GM12875 (cell line): Measurements from ENCODE around the gene CEACAM16.
"Not testable (repeated sequence)": the region's sequence is repeated elsewhere in the genome, so short reads cannot be mapped to it uniquely, and the experiment has no call there.

ENCODE experiments used
- H3K4me3 ChIP-seq: one replicate; pipeline ENCODE4 v1.5.1; 2011; ENCODE audit warnings: low read depth, low read length, control low read depth
- CTCF ChIP-seq: IDR thresholded peaks from 2 replicates; pipeline ENCODE4 v1.5.1; 2011; ENCODE audit warnings: low read depth, mild to moderate bottlenecking, control low read depth, inconsistent platforms, low read length, moderate library complexity, borderline replicate concordance; ENCODE audit not compliant: insufficient read depth

Gene CEACAM16

DNA sequence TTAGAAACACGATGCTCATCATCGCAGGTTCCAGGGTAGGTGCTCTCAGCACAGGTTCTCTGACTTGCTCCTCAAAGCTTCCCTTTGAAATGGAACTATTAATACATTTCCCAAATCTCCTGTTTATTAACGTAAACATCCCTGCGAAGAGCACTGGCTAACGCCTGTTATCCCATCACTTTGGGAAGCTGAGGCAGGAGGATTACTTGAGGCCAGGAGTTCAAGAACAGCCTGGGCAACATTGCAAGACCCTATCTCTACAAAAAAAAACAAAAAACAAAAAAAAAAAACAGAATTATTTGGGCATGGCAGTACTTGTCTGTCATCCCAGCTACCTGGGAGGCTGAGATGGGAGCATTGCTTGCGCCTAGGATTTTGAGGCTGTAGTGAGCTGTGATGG is 18.7 kb downstream of the CEACAM16 start:
- TF ChIP-seq CTCF = no peak
- no peak overlapping the region for H3K4me3 ChIP-seq

- H3K4me3 ChIP-seq = no peak overlapping the region
- no peak for TF ChIP-seq CTCF
These were observed 19.7 kb downstream of the CEACAM16 start for GRCh38 chr19:44718441-44719261.

DNA sequence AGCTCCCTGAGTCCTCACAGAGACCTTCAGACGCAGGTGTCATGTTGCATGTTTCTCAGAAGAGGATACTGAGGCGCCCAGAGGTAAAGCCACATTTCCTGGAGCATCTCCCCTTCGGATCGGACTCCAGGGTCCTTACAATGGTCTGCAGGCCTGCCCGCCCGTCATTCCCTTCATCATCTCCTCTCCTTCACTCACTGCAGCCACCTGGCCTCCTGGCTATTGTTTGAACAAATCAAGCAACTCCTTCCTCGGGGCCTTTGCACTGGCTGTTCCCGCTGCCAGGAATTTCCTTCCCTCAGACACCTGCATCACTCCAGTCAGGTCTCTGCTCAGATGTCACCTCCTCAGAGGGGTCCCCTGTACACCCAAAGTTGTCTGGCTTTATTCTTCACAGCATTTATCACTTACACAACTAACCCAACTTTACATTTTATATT is 20.3 kb downstream of the CEACAM16 start:
- no peak for TF ChIP-seq CTCF
- no peak overlapping the region for H3K4me3 ChIP-seq

- not testable (repeated sequence) for H3K4me3 ChIP-seq
These were observed 21.4 kb downstream of the CEACAM16 start for GRCh38 chr19:44720396-44720795.

- TF ChIP-seq CTCF = no peak
- H3K4me3 ChIP-seq = no peak overlapping the region
These were observed 22.0 kb downstream of the CEACAM16 start for GRCh38 chr19:44720945-44721344.

DNA sequence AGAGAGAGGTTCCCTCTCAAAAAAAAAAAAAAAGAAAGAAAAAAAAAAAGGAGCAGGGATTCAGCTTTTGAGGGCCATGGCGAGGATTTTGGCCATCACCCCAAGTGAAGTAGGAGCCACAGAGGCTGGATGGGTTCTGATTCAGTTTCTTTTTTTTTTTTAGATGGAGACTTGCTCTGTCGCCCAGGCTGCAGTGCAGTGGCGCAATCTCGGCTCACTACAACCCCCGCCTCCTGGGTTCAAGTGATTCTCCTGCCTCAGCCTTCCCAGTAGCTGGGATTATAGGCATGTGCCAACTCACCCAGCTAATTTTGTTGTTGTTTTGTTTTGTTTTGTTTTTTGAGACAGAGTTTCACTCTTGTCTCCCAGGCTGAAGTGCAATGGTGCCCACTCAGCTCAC is 22.4 kb downstream of the CEACAM16 start:
- not testable (repeated sequence) for H3K4me3 ChIP-seq

DNA sequence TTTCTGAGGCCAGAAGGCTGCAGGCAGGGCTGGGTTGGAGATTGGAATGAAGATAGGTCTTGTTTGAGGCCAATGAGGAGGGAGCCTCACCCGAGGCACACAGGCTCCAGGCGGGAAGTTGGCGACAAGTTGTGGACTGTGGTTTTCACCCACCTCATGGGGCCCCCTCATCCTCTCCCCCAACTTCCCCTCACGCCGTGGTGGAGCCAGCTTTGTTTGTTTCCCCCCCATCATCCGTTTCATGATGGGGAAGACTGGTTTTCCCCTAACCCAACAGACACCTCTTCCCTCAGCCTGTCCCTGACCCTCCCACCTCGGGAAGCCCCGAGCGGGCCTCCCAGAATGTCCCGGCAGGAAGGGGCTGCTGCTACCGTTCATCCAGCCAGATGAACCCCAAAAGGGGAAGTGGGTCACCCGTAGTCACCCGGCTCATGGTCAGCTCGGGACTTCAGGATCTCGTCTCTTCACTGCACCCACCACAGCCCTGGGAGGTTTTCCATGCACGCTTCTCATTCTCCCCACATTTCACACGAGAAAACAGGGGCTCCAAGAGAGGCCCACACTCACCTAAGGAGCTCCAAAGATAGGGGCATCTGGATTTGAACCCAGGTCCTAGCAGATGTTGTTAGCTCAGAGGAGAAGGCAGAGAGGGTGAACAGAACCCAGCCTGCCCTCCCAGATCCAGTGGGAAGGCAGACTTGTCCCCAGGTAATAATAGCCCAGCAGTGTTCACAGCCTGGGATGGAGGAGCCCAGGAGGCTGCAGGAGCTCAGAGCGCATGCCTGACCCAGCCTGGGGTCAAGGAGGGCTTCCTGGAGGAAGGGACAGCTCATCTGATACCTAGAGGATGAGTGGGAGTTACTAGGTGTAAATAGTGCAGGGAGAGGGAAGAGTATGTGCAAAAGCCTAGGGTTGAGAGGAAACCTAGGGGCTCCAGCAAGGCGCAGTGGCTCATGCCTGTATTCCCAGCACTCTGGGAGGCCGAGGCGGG is 23.5 kb downstream of the CEACAM16 start:
- no peak for TF ChIP-seq CTCF
- H3K4me3 ChIP-seq = no peak overlapping the region
